Measurements from ENCODE around the gene ATF4.

ATF4 gene

DNA sequence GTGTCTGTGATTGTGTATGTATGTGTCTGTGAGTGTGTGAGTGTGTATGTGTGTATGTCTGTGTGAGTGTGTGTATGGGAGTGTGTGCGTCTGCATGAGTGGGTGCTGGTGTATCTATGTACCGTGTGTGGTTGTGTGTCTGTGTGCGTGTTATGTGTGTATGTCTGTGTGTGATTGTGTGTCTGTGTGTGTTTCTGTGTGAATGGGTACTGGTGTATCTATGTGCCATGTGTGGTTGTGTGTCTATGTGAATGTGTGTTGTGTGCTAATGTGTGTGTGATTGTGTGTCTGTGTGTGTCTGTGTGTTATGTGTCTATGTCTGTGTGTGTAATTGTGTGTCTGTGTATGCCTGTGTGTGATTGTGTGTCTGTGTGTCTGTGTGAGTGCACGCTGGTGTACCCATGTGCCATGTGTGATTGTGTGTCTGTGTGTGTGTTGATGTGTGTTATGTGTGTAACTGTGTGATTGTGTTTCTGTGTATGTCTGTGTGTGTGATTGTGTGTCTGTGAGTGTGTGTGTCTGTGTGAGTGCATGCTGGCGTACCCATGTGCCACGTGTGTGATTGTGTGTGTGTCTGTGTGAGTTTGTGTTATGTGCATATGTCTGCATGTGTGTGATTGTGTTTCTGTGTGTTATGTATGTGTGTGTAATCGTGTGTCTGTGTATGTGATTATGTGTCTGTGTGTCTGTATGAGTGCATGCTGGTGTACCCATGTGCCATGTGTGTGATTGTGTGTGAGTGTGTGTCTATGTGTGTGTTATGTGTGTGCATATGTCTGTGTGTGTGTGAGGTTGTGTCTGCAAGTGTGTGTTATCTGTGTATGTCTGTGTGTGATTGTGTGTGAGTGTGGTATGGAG is 43.4 kb downstream of the ATF4 start:
- Histone ChIP-seq H3F3A (ENCODE audit: control insufficient read depth, insufficient read depth) (no peaks in the 10 kb centered on the region), H3K79me2 (ENCODE audit: control insufficient read depth, low read length) (no peaks in the 10 kb centered on the region), H3K9me3 (ENCODE audit: control insufficient read depth, insufficient read depth, low read length) (no peaks in the 10 kb centered on the region; the same call in 1 of the 2 replicates), H4K20me1 (ENCODE audit: control insufficient read depth, insufficient read depth, low read depth, low read length) (no peaks in the 10 kb centered on the region), H3K27me3 (ENCODE audit: control insufficient read depth, low read length) (no peaks in the 10 kb centered on the region), H3K4me2 (ENCODE audit: low read length) (no peak overlapping the region), H3K4me1 (ENCODE audit: control insufficient read depth, low read length) (peaks cover 10% of the 10 kb centered on the region), H3K27ac (ENCODE audit: low read depth, low read length) (no peak overlapping the region), H3K9me2 (replicated peaks; ENCODE audit: control insufficient read depth, low read length) (no peaks in the 10 kb centered on the region), H3K4me3 (ENCODE audit: low read length) (no peak overlapping the region), H3K36me3 (ENCODE audit: control insufficient read depth, low read length) (no peaks in the 10 kb centered on the region)
- TF ChIP-seq EZH2phosphoT487 (IDR thresholded peaks at IDR 0.05; ENCODE audit: borderline replicate concordance, low read length) (no peak), CTCF (IDR thresholded peaks at IDR 0.05; ENCODE audit: low read depth, low read length, poor library complexity, severe bottlenecking) (no peak)

GRCh38 chr22:39565414-39565944 is 45.1 kb downstream of the ATF4 start:
- H3K27ac ChIP-seq (ENCODE audit: low read depth, low read length) = no peak overlapping the region
- H3K4me1 ChIP-seq (ENCODE audit: control insufficient read depth, low read length) = peaks cover 10% of the 10 kb centered on the region
- no peak overlapping the region for H3K4me2 ChIP-seq (ENCODE audit: low read length)
- no peaks in the 10 kb centered on the region for H3K27me3 ChIP-seq (ENCODE audit: control insufficient read depth, low read length)
- no peaks in the 10 kb centered on the region for H4K20me1 ChIP-seq (ENCODE audit: control insufficient read depth, insufficient read depth, low read depth, low read length)
- no peaks in the 10 kb centered on the region for H3K9me2 ChIP-seq (replicated peaks; ENCODE audit: control insufficient read depth, low read length)
- no peak overlapping the region for H3K4me3 ChIP-seq (ENCODE audit: low read length)
- no peaks in the 10 kb centered on the region; the same call in 1 of the 2 replicates for H3K9me3 ChIP-seq (ENCODE audit: control insufficient read depth, insufficient read depth, low read length)
- no peaks in the 10 kb centered on the region for H3K79me2 ChIP-seq (ENCODE audit: control insufficient read depth, low read length)
- TF ChIP-seq CTCF (IDR thresholded peaks at IDR 0.05; ENCODE audit: low read depth, low read length, poor library complexity, severe bottlenecking) (no peak), EZH2phosphoT487 (IDR thresholded peaks at IDR 0.05; ENCODE audit: borderline replicate concordance, low read length) (no peak)
- H3K36me3 ChIP-seq (ENCODE audit: control insufficient read depth, low read length) = no peaks in the 10 kb centered on the region
- H3F3A ChIP-seq (ENCODE audit: control insufficient read depth, insufficient read depth) = no peaks in the 10 kb centered on the region

GRCh38 chr22:39567135-39567946 is 47.0 kb downstream of the ATF4 start:
- Histone ChIP-seq H3K4me3 (ENCODE audit: low read length) (no peak overlapping the region), H3K36me3 (ENCODE audit: control insufficient read depth, low read length) (no peaks in the 10 kb centered on the region), H3K9me2 (replicated peaks; ENCODE audit: control insufficient read depth, low read length) (no peaks in the 10 kb centered on the region), H3K4me1 (ENCODE audit: control insufficient read depth, low read length) (peaks cover 10% of the 10 kb centered on the region), H3K4me2 (ENCODE audit: low read length) (peak overlapping the region; percentile 45), H3K9me3 (ENCODE audit: control insufficient read depth, insufficient read depth, low read length) (no peaks in the 10 kb centered on the region; the same call in 1 of the 2 replicates), H3F3A (ENCODE audit: control insufficient read depth, insufficient read depth) (no peaks in the 10 kb centered on the region), H3K79me2 (ENCODE audit: control insufficient read depth, low read length) (no peaks in the 10 kb centered on the region), H3K27ac (ENCODE audit: low read depth, low read length) (no peak overlapping the region), H4K20me1 (ENCODE audit: control insufficient read depth, insufficient read depth, low read depth, low read length) (no peaks in the 10 kb centered on the region), H3K27me3 (ENCODE audit: control insufficient read depth, low read length) (no peaks in the 10 kb centered on the region)
- no peak for TF ChIP-seq CTCF (IDR thresholded peaks at IDR 0.05; ENCODE audit: low read depth, low read length, poor library complexity, severe bottlenecking)
- no peak for TF ChIP-seq EZH2phosphoT487 (IDR thresholded peaks at IDR 0.05; ENCODE audit: borderline replicate concordance, low read length)

All from DOHH2 (cell line).